ENCODE results near the gene CCDC30. TPM values are rescaled to one million over a fixed set of nuclear protein-coding genes. Genes with fewer than 3 reads are reported as not detected.

CCDC30 gene
- total and polyA plus RNA-seq, 9 donors, result 3.8 to 11.7 (median 6.7) TPM

GRCh38 chr1:42657981-42658876, 195.1 kb downstream of the CCDC30 start, which contains the start of gene PPIH:
PPIH (plus strand) TSS chr1:42658423; CDS start chr1:42658447, 24 bp downstream.
- Histone ChIP-seq H3K4me3 (peak within 1 kb of the TSS; percentile 90), H3K4me1 (ENCODE audit: insufficient read depth) (peaks cover 6% of the 10 kb centered on the region), H3K27me3 (no peaks in the 10 kb centered on the region), H3K27ac (peak within 1 kb of the TSS in 1 of 2 donors; percentile 57), H3K9me3 (no peaks in the 10 kb centered on the region), H3K36me3 (no peaks in the 10 kb centered on the region)
- peak; percentile 90 to 96 (median 92) for DNase-seq
- WGBS, 3 donors, result 0 to 1% (median 0%) methylated on average over 49 to 53 of the region's 53 CpGs
- no peak for TF ChIP-seq POLR2A (IDR thresholded peaks at IDR 0.05)
- TF ChIP-seq EP300 (IDR thresholded peaks at IDR 0.05), result no peak
- TF ChIP-seq CTCF (IDR thresholded peaks at IDR 0.05), result peak in 2 of 3 donors; percentile 53 to 59
- intact Hi-C loops (cut with DNase I), result no loop called here

DNA sequence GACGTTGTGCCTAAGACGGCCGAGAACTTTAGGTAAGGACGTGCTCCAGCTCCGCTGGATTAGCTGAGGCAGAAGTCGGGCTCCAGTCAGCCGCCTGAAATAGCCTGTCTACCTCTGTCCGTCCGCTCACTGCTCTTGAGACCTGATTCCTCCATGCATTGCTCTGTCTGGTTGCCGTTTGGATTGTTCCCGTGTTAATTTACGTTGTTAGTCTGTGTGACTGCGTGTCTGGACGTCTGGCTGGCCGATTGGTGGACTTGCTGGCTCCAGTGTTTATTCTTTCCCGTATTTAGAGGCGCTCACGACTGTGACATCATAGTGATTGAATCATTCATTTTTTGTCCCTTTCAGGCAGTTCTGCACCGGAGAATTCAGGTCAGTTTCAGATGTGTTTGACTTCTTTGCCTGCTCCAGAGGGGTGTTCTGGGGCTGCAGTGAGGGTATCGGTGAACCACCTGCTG, 195.8 kb downstream of the CCDC30 start:
- H3K4me3 ChIP-seq, result peak overlapping the region; percentile 90
- intact Hi-C loops (cut with DNase I), result no loop called here
- peaks cover 6% of the 10 kb centered on the region for H3K4me1 ChIP-seq (ENCODE audit: insufficient read depth)
- H3K27me3 ChIP-seq, result no peaks in the 10 kb centered on the region
- TF ChIP-seq EP300 (IDR thresholded peaks at IDR 0.05), result no peak
- no peak for TF ChIP-seq POLR2A (IDR thresholded peaks at IDR 0.05)
- no peak for TF ChIP-seq CTCF (IDR thresholded peaks at IDR 0.05)
- DNase-seq, result no peak
- no peaks in the 10 kb centered on the region for H3K36me3 ChIP-seq
- H3K9me3 ChIP-seq, result no peaks in the 10 kb centered on the region
- WGBS, 3 donors, result 2 to 6% (median 3%) methylated on average over 20 of the region's 20 CpGs
- no peak overlapping the region for H3K27ac ChIP-seq

DNA sequence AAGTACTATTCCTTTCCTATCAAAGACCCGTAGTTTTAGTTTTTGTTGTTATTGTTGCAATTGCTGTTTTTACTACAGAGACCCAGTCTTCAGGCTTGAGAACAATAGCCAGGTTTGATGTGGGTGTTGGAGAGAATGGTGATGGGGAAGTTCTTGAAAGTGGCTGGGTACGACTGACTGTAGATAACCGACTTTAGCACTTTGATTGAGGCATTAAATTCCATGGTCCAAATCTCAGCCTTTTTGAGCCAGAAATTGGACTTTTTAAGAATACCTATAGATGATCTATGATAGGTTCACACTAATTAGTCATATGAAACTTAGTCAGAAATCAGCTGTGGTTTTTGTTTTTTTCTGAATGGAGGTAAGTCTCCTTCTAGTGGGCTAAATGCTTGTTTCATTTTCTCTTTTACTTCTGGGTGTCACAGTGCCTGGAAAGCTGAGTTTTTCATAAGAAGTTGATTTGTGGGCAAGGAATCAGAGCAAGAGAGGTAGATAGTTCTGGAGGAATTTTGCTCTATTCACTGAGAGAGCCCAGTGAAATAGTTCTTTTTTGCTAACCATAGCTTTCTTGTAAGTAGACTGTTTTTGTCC, 197.9 kb downstream of the CCDC30 start:
- peaks cover 6% of the 10 kb centered on the region for H3K4me1 ChIP-seq (ENCODE audit: insufficient read depth)
- intact Hi-C loops (cut with DNase I), result no loop called here
- no peaks in the 10 kb centered on the region for H3K27me3 ChIP-seq
- TF ChIP-seq POLR2A (IDR thresholded peaks at IDR 0.05), result no peak
- no peak for TF ChIP-seq EP300 (IDR thresholded peaks at IDR 0.05)
- no peak for TF ChIP-seq CTCF (IDR thresholded peaks at IDR 0.05)
- WGBS, 3 donors, result 57 to 91% (median 58%) methylated on average over 3 of the region's 3 CpGs
- no peak overlapping the region for H3K27ac ChIP-seq
- H3K4me3 ChIP-seq, result no peak overlapping the region
- no peaks in the 10 kb centered on the region for H3K9me3 ChIP-seq
- H3K36me3 ChIP-seq, result no peaks in the 10 kb centered on the region
- DNase-seq, result no peak

GRCh38 chr1:42669936-42670335, 206.8 kb downstream of the CCDC30 start:
- 89 to 93% (median 90%) methylated on average over 3 of the region's 3 CpGs for WGBS, 3 donors
- H3K36me3 ChIP-seq, result no peaks in the 10 kb centered on the region
- no peaks in the 10 kb centered on the region for H3K4me1 ChIP-seq (ENCODE audit: insufficient read depth)
- H3K4me3 ChIP-seq, result no peak overlapping the region
- TF ChIP-seq CTCF (IDR thresholded peaks at IDR 0.05), result no peak
- no peak for TF ChIP-seq POLR2A (IDR thresholded peaks at IDR 0.05)
- no peak for TF ChIP-seq EP300 (IDR thresholded peaks at IDR 0.05)
- intact Hi-C loops (cut with DNase I), result no loop called here
- no peak overlapping the region for H3K27ac ChIP-seq
- no peaks in the 10 kb centered on the region for H3K9me3 ChIP-seq
- no peak for DNase-seq
- no peaks in the 10 kb centered on the region for H3K27me3 ChIP-seq
